PFSK-1 (cell line): ENCODE measurements around the gene TTLL13.

ENCODE experiments used
- FOXP2 ChIP-seq: optimal IDR thresholded peaks from 2 replicates; pipeline ENCODE3; 2011; ENCODE audit warnings: borderline replicate concordance, control low read depth, inconsistent platforms; ENCODE audit not compliant: insufficient read depth; ENCODE audit errors: extremely low read length, extremely low read depth
- POLR2AphosphoS5 ChIP-seq: IDR thresholded peaks from 2 replicates; pipeline ENCODE4 v1.6.1; 2012; ENCODE audit warnings: low read depth, mild to moderate bottlenecking, control low read depth, low read length, moderate library complexity
- REST ChIP-seq, 2 experiments: IDR thresholded peaks; 2 replicates each; pipeline versions ENCODE4 v1.6.1 to v1.8.0; 2011 to 2012; ENCODE audit warnings: low read depth in 2 of 2, low read length in 2 of 2, control low read depth in 1 of 2, inconsistent platforms in 1 of 2, mild to moderate bottlenecking in 1 of 2, moderate library complexity in 1 of 2; ENCODE audit not compliant: insufficient read depth in 1 of 2
- SIN3A ChIP-seq: IDR thresholded peaks from 2 replicates; pipeline ENCODE4 v1.6.1; 2012; ENCODE audit warnings: mild to moderate bottlenecking, low read length, moderate library complexity, borderline replicate concordance; ENCODE audit not compliant: insufficient read depth
- TAF1 ChIP-seq: IDR thresholded peaks from 2 replicates; pipeline ENCODE4 v1.6.1; 2012; ENCODE audit warnings: low read length, control low read depth, borderline replicate concordance; ENCODE audit not compliant: insufficient read depth

The TTLL13 gene

GRCh38 chr15:90259524-90259923 lies 10.2 kb downstream of the TTLL13 start:
- TF ChIP-seq POLR2AphosphoS5 = no peak
- TF ChIP-seq FOXP2 = no peak
- TF ChIP-seq TAF1 = no peak
- no peak for TF ChIP-seq REST (IDR thresholded peaks at IDR 0.05; ENCODE audit: insufficient read depth in 1 of 2, low read depth in 2 of 2, low read length in 2 of 2)

- TF ChIP-seq TAF1 (no peak), SIN3A (no peak), FOXP2 (no peak), POLR2AphosphoS5 (no peak), REST (IDR thresholded peaks at IDR 0.05; ENCODE audit: insufficient read depth in 1 of 2, low read depth in 2 of 2, low read length in 2 of 2) (no peak)
Measured at GRCh38 chr15:90261811-90262210, 12.5 kb downstream of the TTLL13 start.

GRCh38 chr15:90262426-90262825 lies 13.1 kb downstream of the TTLL13 start:
- no peak for TF ChIP-seq SIN3A
- no peak for TF ChIP-seq REST (IDR thresholded peaks at IDR 0.05; ENCODE audit: insufficient read depth in 1 of 2, low read depth in 2 of 2, low read length in 2 of 2)
- no peak for TF ChIP-seq FOXP2
- no peak for TF ChIP-seq POLR2AphosphoS5
- TF ChIP-seq TAF1 = no peak

GRCh38 chr15:90264671-90265070 lies 15.3 kb downstream of the TTLL13 start:
- no peak for TF ChIP-seq SIN3A
- no peak for TF ChIP-seq POLR2AphosphoS5
- no peak for TF ChIP-seq REST (IDR thresholded peaks at IDR 0.05; ENCODE audit: insufficient read depth in 1 of 2, low read depth in 2 of 2, low read length in 2 of 2)
- no peak for TF ChIP-seq TAF1
- no peak for TF ChIP-seq FOXP2

- TF ChIP-seq TAF1 (peak; percentile 97), POLR2AphosphoS5 (peak; percentile 96), FOXP2 (no peak), SIN3A (0 out of 2 replicates have a peak, but pooled peaks have one; percentile 63), REST (IDR thresholded peaks at IDR 0.05; ENCODE audit: insufficient read depth in 1 of 2, low read depth in 2 of 2, low read length in 2 of 2) (peak; percentile 16 to 53; a peak in 2 of 4 replicates)
Measured at GRCh38 chr15:90265271-90266060, 16.1 kb downstream of the TTLL13 start, which contains the start of gene NGRN. Gene NGRN, plus strand, starts transcription at chr15:90265672. Its CDS starts 41 bp downstream, at chr15:90265713.
